Embryonic facial prominence (tissue), 1 donor: ENCODE results near the gene SLCO2A1.

ENCODE experiments used
- DNase-seq: peaks from one replicate; pipeline ENCODE4 v3.0.0-alpha.2; 2016; ENCODE audit errors: extremely low spot score

SLCO2A1 gene

GRCh38 chr3:133980550-133980949 lies 49.2 kb downstream of the SLCO2A1 start:
- no peak for DNase-seq

- DNase-seq = no peak
Observed at GRCh38 chr3:133980035-133980434, 49.7 kb downstream of the SLCO2A1 start.

GRCh38 chr3:133979553-133979952 lies 50.2 kb downstream of the SLCO2A1 start:
- no peak for DNase-seq

GRCh38 chr3:133977568-133977967 lies 52.2 kb downstream of the SLCO2A1 start:
- no peak for DNase-seq

- DNase-seq = no peak
Observed at GRCh38 chr3:133973249-133973980, 56.3 kb downstream of the SLCO2A1 start.

- no peak for DNase-seq
Observed at GRCh38 chr3:133972156-133972555, 57.6 kb downstream of the SLCO2A1 start.

- DNase-seq = no peak
Observed at GRCh38 chr3:133970916-133971315, 58.8 kb downstream of the SLCO2A1 start.

GRCh38 chr3:133970339-133970738 lies 59.4 kb downstream of the SLCO2A1 start:
- DNase-seq = no peak

- no peak for DNase-seq
Observed at GRCh38 chr3:133967992-133968892, 61.5 kb downstream of the SLCO2A1 start.

GRCh38 chr3:133966954-133967353 lies 62.8 kb downstream of the SLCO2A1 start:
- DNase-seq = no peak

- DNase-seq = no peak
Observed at GRCh38 chr3:133965906-133966305, 63.8 kb downstream of the SLCO2A1 start.

GRCh38 chr3:133965013-133965570 lies 64.6 kb downstream of the SLCO2A1 start:
- DNase-seq = no peak

- no peak for DNase-seq
Observed at GRCh38 chr3:133964547-133964946, 65.2 kb downstream of the SLCO2A1 start.

GRCh38 chr3:133963657-133964396 lies 65.9 kb downstream of the SLCO2A1 start:
- DNase-seq = no peak

- no peak for DNase-seq
Observed at GRCh38 chr3:133962849-133963248, 66.9 kb downstream of the SLCO2A1 start.

GRCh38 chr3:133958071-133958805 lies 71.5 kb downstream of the SLCO2A1 start:
- DNase-seq = no peak

- DNase-seq = no peak
Observed at GRCh38 chr3:133956982-133957381, 72.7 kb downstream of the SLCO2A1 start.

GRCh38 chr3:133956353-133956752 lies 73.4 kb downstream of the SLCO2A1 start:
- DNase-seq = no peak

GRCh38 chr3:133955892-133956291 lies 73.8 kb downstream of the SLCO2A1 start:
- no peak for DNase-seq

- DNase-seq = no peak
Observed at GRCh38 chr3:133954717-133955360, 74.9 kb downstream of the SLCO2A1 start.

- no peak for DNase-seq
Observed at GRCh38 chr3:133953297-133953696, 76.4 kb downstream of the SLCO2A1 start.
